KOPT-K1 (cell line): Measurements from ENCODE around the gene CACNA2D3.

Experiments used
- H3K27ac ChIP-seq: fragments of 200-600 bp; sonication (generic); 2 replicates; pipeline ENCODE4 v1.5.1; 2016; ENCODE audit warnings: antibody characterized with exemption, mild to moderate bottlenecking, low read depth, low read length; ENCODE audit not compliant: poor library complexity, severe bottlenecking
- H3K36me3 ChIP-seq: fragments of 200-600 bp; sonication (generic); 2 replicates; pipeline ENCODE4 v1.5.1; 2017; ENCODE audit warnings: antibody characterized with exemption, mild to moderate bottlenecking, low read length, moderate library complexity; ENCODE audit not compliant: insufficient read depth
- H3K9me3 ChIP-seq: fragments of 200-600 bp; sonication (generic); 2 replicates; pipeline ENCODE4 v1.5.1; 2017; ENCODE audit warnings: antibody characterized with exemption, low read length, mild to moderate bottlenecking; ENCODE audit not compliant: insufficient read depth, poor library complexity, severe bottlenecking

Gene CACNA2D3

DNA sequence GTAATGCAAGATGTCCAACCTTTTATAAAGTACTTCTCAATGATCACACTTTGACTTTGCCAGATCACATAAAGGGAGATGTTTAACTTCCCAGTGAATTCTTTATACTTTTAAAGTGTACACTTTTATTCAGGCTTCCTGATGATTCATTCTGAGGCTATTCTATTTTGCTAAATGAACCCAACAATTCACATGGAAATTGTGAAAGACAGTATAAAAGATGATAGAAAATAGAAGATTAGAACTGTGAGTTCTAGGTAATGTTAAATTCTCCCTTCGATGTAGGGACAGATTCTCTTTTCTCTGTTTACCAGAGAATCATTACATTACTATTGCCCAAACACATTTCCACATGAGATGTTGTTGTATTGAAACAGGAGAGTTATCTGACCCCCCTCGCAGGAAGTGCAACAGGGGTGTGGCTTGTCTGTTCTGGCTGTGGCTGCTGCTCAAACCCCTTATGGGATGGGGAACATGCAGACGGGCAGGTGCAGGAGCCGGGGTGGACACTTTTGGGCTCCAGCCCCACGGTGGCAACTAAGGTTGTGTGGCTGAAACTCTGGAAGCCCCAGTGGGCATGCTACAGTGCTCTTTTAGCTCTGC is 936.8 kb downstream of the CACNA2D3 start:
- no peaks in the 10 kb centered on the region for H3K36me3 ChIP-seq
- H3K9me3 ChIP-seq: peaks cover 3% of the 10 kb centered on the region
- no peak overlapping the region for H3K27ac ChIP-seq

GRCh38 chr3:55060896-55061719 is 938.8 kb downstream of the CACNA2D3 start:
- no peaks in the 10 kb centered on the region for H3K9me3 ChIP-seq
- H3K36me3 ChIP-seq: no peaks in the 10 kb centered on the region
- no peak overlapping the region for H3K27ac ChIP-seq

GRCh38 chr3:55061720-55062034 is 939.3 kb downstream of the CACNA2D3 start:
- Histone ChIP-seq H3K36me3 (no peaks in the 10 kb centered on the region), H3K27ac (no peak overlapping the region), H3K9me3 (no peaks in the 10 kb centered on the region)

DNA sequence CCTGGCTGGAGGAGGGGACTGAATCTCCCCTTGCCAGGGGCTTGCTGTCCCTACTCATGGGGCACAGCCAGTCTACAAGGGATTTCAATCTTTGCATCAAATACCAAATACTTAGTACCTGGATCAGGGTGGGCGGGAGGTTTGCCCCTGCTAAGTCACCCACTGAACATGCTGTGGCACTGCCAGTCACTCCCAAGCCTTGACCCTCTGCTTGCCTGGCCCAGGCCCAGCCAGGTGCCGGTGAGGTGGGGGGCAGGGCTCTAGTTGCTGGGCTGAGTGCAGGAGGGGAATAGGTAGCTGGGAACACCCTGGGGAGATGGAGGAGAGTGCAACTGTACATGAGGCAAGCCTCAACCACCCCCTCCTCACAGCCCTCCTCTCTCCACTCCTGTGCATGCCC is 941.8 kb downstream of the CACNA2D3 start:
- no peak overlapping the region for H3K27ac ChIP-seq
- H3K9me3 ChIP-seq: no peaks in the 10 kb centered on the region
- H3K36me3 ChIP-seq: no peaks in the 10 kb centered on the region

GRCh38 chr3:55065331-55065730 is 943.0 kb downstream of the CACNA2D3 start:
- H3K27ac ChIP-seq: no peak overlapping the region
- H3K9me3 ChIP-seq: no peaks in the 10 kb centered on the region
- no peaks in the 10 kb centered on the region for H3K36me3 ChIP-seq

- Histone ChIP-seq H3K36me3 (no peaks in the 10 kb centered on the region), H3K9me3 (no peaks in the 10 kb centered on the region), H3K27ac (no peak overlapping the region)
Measured at GRCh38 chr3:55066551-55067047, 944.2 kb downstream of the CACNA2D3 start.

- Histone ChIP-seq H3K27ac (no peak overlapping the region), H3K36me3 (no peaks in the 10 kb centered on the region), H3K9me3 (no peaks in the 10 kb centered on the region)
Measured at GRCh38 chr3:55069950-55070349, 947.6 kb downstream of the CACNA2D3 start.

- H3K9me3 ChIP-seq: no peaks in the 10 kb centered on the region
- no peaks in the 10 kb centered on the region for H3K36me3 ChIP-seq
- no peak overlapping the region for H3K27ac ChIP-seq
Measured at GRCh38 chr3:55074796-55075195, 952.4 kb downstream of the CACNA2D3 start.

DNA sequence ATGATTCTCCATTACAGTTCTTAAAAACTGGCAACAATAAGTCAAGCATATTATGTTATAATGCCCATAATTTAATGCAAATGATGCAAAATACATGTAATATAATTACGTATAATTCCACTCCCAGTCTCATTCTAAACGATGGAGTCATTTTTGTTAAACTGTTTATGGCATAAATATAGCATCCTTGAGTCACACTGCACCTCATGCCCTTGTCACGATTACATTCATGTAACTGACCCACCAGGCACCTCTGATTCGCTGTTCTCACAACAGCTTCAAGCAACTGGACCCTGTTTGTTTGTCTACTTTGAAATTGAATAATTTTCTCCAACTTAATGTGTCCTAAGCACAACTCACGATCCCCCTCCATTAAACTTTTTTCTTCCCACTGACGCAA is 953.5 kb downstream of the CACNA2D3 start:
- Histone ChIP-seq H3K36me3 (no peaks in the 10 kb centered on the region), H3K9me3 (no peaks in the 10 kb centered on the region), H3K27ac (no peak overlapping the region)

DNA sequence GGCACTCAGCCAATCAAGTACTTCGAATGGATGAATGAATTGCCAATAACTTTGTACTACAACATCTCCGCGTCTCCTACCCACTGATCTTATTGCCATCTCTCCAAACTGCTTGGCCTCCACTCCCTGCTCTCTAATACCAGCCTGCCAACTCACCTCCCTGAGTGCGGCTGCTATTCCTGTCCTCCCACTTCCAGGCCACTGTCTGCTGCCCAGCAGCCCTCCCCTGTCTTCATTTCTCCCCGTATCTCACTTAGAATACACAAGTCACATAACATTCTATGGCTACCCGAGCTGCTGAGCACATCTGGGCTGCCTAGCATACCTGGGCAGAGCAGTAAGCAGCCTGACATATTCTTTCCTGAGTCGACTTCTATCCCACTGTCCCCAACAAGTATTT is 955.4 kb downstream of the CACNA2D3 start:
- H3K36me3 ChIP-seq: no peaks in the 10 kb centered on the region
- H3K9me3 ChIP-seq: no peaks in the 10 kb centered on the region
- no peak overlapping the region for H3K27ac ChIP-seq

DNA sequence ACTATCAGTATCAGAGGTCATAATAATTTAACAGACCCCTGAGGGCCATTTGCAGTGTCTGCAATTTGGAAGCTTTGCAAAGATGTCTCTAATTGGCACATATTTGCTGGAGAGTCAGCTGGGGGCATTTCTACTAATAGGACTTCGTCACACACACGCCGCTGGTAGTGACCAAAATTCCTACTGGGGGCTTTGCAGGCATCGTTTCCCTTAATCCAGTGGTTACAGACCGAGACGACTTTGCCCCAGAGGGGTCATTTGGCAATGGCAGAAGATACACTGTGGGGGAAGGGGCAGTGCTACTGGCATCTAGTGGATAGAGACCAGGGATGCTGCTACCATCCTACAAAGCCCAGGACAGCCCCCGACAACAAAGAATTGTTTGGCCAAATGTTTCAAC is 956.5 kb downstream of the CACNA2D3 start:
- Histone ChIP-seq H3K27ac (no peak overlapping the region), H3K9me3 (no peaks in the 10 kb centered on the region), H3K36me3 (no peaks in the 10 kb centered on the region)

DNA sequence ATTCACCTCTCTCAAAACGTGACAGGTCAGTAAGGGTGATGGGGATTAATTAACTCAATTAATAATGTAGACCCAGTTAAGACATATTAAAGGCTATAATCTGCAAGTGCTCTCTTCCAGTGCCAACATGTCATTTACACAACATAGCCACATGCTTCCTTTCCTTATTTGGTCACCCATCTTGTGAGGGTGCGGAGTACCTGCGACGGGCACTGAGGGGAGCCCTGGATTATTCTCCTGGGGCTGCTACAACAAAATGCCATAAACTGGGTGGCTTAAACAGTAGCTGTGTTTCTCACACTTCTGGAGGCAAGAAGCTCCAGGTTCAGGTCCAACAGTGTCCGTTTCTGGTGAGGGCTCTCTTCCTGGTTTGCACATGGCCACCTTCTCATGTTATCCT is 962.9 kb downstream of the CACNA2D3 start:
- Histone ChIP-seq H3K27ac (no peak overlapping the region), H3K9me3 (no peaks in the 10 kb centered on the region), H3K36me3 (no peaks in the 10 kb centered on the region)

DNA sequence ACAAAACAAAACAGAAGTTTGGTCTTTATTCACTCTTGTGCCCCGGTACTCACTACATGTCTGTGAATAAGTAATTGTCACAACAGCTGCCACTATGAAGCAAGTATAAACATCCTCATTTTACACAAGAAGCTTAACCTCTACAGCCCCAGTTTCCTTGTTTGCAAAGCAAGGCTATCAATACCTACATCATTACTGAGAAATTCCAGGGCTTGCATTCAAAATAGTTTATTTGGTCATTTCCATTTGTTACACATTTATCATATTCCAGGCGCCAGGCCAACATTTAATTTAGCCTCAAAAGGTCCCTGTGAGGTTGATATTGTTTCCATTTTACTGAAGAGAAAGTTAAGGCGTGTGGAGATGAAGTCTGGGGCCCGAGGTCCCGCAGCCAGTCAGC is 966.9 kb downstream of the CACNA2D3 start:
- Histone ChIP-seq H3K9me3 (no peaks in the 10 kb centered on the region), H3K36me3 (no peaks in the 10 kb centered on the region), H3K27ac (no peak overlapping the region)

GRCh38 chr3:55090291-55090690 is 967.9 kb downstream of the CACNA2D3 start:
- H3K36me3 ChIP-seq: no peaks in the 10 kb centered on the region
- no peaks in the 10 kb centered on the region for H3K9me3 ChIP-seq
- no peak overlapping the region for H3K27ac ChIP-seq

GRCh38 chr3:55090746-55091145 is 968.4 kb downstream of the CACNA2D3 start:
- H3K9me3 ChIP-seq: no peaks in the 10 kb centered on the region
- H3K27ac ChIP-seq: no peak overlapping the region
- no peaks in the 10 kb centered on the region for H3K36me3 ChIP-seq
